A673 (cell line): Measurements from ENCODE around the gene CCK. TPM values are rescaled to one million over a fixed set of nuclear protein-coding genes. Genes with fewer than 3 reads are reported as not detected.

Experiments used
- BruUV-seq: library from RNA; stranded (reverse); fragments of 400-500 nt; replicated peaks from 2 replicates; lab custom pipeline; 2021; lab: Mats Ljungman, UMichigan
- CTCF ChIA-PET: fragments of 300-600 bp; sonication (Branson Sonifier 250); formaldehyde crosslinking; loops from one replicate; lab custom pipeline; 2022; ENCODE audit warnings: antibody characterized with exemption; lab: Charles Lee
- POLR2A ChIA-PET: fragments of 300-600 bp; sonication (Branson Sonifier 250); formaldehyde crosslinking; loops from one replicate; lab custom pipeline; 2022; ENCODE audit warnings: antibody characterized with exemption; ENCODE audit not compliant: low non-redundant PET; lab: Charles Lee
- DNase-seq: peaks from one replicate; pipeline ENCODE4 v3.0.0-alpha.2; 2015; ENCODE audit warnings: low spot score
- H3K27ac ChIP-seq: fragments of 200-600 bp; sonication (generic); 2 replicates; pipeline ENCODE4 v1.5.1; 2016; ENCODE audit warnings: mixed run types, low read depth, mild to moderate bottlenecking, mixed read lengths, antibody characterized with exemption, low read length; ENCODE audit not compliant: poor library complexity, severe bottlenecking
- H3K27me3 ChIP-seq: fragments of 200-600 bp; sonication (generic); replicated peaks from 2 replicates; pipeline ENCODE4 v1.6.1; 2017; ENCODE audit warnings: mixed run types, low read depth, mild to moderate bottlenecking, mixed read lengths, antibody characterized with exemption, low read length; ENCODE audit not compliant: insufficient read depth, poor library complexity
- H3K36me3 ChIP-seq: fragments of 200-600 bp; sonication (generic); 2 replicates; pipeline ENCODE4 v1.6.1; 2016; ENCODE audit warnings: mixed run types, mild to moderate bottlenecking, mixed read lengths, antibody characterized with exemption, low read length; ENCODE audit not compliant: insufficient read depth, poor library complexity, severe bottlenecking
- H3K4me1 ChIP-seq: fragments of 200-600 bp; sonication (generic); 2 replicates; pipeline ENCODE4 v1.6.1; 2017; ENCODE audit warnings: mixed run types, mild to moderate bottlenecking, mixed read lengths, antibody characterized with exemption, low read length; ENCODE audit not compliant: insufficient read depth, poor library complexity, severe bottlenecking
- H3K4me3 ChIP-seq: fragments of 200-600 bp; sonication (generic); 2 replicates; pipeline ENCODE4 v1.5.1; 2016; ENCODE audit warnings: low read depth, mixed run types, mild to moderate bottlenecking, mixed read lengths, low read length; ENCODE audit not compliant: poor library complexity, severe bottlenecking
- H3K9me3 ChIP-seq: fragments of 200-600 bp; sonication (generic); 2 replicates; pipeline ENCODE4 v1.6.1; 2016; ENCODE audit warnings: mixed run types, low read depth, mild to moderate bottlenecking, mixed read lengths, antibody characterized with exemption, low read length; ENCODE audit not compliant: poor library complexity, severe bottlenecking
- EZH2 ChIP-seq: fragments of 200-600 bp; sonication (generic); IDR thresholded peaks from 2 replicates; pipeline ENCODE4 v1.6.1; 2017; ENCODE audit warnings: borderline replicate concordance, low read depth, mild to moderate bottlenecking, mixed read lengths, antibody characterized with exemption, low read length; ENCODE audit not compliant: poor library complexity, severe bottlenecking
- intact Hi-C: fragments of 100-400 bp; cut with micrococcal nuclease; formaldehyde crosslinking; loops from one replicate; pipeline ENCODE4 v1.10.0; 2022; ENCODE audit not compliant: unreplicated experiment
- total RNA-seq: library from RNA; stranded (reverse); gene quantifications from 2 replicates; pipeline ENCODE4 v1.2.3, GENCODE V29; 2021
- TF ChIP-seq, protein P1 (sequence below): fragments of 300-800, 200-600 bp; sonication (generic); conservative IDR thresholded peaks from 2 replicates; pipeline ENCODE4 v1.5.1; 2017; ENCODE audit warnings: low read depth, mild to moderate bottlenecking, antibody characterized with exemption, low read length, moderate library complexity, mixed read lengths

The CCK gene
- total RNA-seq, 1 experiment from 2014 or later = 19.6 TPM

DNA sequence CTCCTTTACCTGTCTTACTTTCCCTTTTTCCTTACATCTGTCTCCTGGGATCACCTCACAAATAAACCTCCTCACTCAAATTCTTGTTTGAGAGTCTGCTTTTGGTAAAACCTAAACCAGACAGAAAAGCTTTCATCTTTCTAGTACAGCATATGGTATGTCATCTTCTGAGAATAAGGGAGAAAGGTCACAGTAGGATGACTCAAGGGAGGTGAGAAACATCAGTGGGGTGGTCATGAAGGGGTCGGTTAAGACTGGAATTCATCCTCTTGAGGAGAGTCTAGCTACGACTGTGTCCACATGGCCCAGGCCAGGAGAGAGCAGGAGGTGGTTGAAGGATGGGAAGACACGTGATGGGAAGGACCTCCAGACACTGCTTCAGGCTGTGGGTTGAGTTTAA lies 34.8 kb upstream of the CCK start:
- H3K27ac ChIP-seq = no peak overlapping the region
- no peak for TF ChIP-seq EZH2
- TF ChIP-seq, protein P1, sequence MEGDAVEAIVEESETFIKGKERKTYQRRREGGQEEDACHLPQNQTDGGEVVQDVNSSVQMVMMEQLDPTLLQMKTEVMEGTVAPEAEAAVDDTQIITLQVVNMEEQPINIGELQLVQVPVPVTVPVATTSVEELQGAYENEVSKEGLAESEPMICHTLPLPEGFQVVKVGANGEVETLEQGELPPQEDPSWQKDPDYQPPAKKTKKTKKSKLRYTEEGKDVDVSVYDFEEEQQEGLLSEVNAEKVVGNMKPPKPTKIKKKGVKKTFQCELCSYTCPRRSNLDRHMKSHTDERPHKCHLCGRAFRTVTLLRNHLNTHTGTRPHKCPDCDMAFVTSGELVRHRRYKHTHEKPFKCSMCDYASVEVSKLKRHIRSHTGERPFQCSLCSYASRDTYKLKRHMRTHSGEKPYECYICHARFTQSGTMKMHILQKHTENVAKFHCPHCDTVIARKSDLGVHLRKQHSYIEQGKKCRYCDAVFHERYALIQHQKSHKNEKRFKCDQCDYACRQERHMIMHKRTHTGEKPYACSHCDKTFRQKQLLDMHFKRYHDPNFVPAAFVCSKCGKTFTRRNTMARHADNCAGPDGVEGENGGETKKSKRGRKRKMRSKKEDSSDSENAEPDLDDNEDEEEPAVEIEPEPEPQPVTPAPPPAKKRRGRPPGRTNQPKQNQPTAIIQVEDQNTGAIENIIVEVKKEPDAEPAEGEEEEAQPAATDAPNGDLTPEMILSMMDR = no peak
- no peak overlapping the region for H3K4me3 ChIP-seq
- ChIA-PET POLR2A (no interaction called here), CTCF (no interaction called here)
- H3K36me3 ChIP-seq = no peaks in the 10 kb centered on the region
- H3K4me1 ChIP-seq = no peaks in the 10 kb centered on the region
- no peak for DNase-seq
- BruUV-seq = no TSS peak
- no peaks in the 10 kb centered on the region for H3K9me3 ChIP-seq
- H3K27me3 ChIP-seq = no peaks in the 10 kb centered on the region
- intact Hi-C loops = no loop called here

DNA sequence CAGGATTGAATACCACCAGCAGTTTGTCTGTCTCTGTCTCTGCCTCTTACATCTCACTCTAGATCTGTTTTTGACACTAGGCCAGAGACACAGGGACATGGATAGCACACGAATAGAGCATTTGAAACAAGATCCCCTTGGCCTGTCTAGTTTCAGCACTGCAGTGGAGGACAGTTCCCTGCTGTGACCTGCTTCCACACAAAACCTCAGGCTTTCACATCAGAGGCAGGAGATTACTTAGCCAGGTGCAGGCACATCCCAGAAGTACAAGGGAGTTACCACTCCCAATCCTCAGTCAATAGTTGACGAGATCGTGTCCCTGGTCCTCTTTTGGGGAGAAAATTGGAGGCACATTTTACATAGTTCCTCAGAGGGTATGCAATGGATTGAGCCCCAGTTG lies 34.0 kb upstream of the CCK start:
- DNase-seq = peak; percentile 8
- TF ChIP-seq, protein P1 = no peak
- no peak for TF ChIP-seq EZH2
- ChIA-PET CTCF (no interaction called here), POLR2A (no interaction called here)
- Histone ChIP-seq H3K4me3 (no peak overlapping the region), H3K36me3 (no peaks in the 10 kb centered on the region), H3K27ac (no peak overlapping the region), H3K4me1 (no peaks in the 10 kb centered on the region), H3K27me3 (no peaks in the 10 kb centered on the region), H3K9me3 (no peaks in the 10 kb centered on the region)
- BruUV-seq = no TSS peak
- intact Hi-C loops = no loop called here

DNA sequence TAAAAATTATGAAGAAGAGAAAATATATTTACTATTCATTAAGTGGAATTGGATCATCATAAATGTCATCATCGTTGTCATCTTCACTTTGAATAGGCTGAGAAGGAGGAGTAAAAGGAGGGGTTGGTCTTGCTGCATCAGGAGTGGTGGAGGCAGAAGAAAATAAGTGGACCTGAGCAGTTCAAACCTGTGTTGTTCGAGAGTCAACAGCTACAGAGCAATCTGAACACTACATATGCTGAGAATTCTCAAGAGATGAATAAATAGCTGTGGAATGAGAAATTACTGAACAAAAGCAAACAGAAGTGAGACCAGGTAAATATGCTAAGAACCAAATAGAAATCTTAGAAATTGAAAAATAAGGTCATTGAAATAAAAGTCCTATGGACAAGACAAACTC lies 32.3 kb upstream of the CCK start:
- Histone ChIP-seq H3K4me1 (no peaks in the 10 kb centered on the region), H3K4me3 (no peak overlapping the region), H3K36me3 (no peaks in the 10 kb centered on the region), H3K27me3 (no peaks in the 10 kb centered on the region), H3K27ac (no peak overlapping the region), H3K9me3 (no peaks in the 10 kb centered on the region)
- CTCF ChIA-PET = no interaction called here
- intact Hi-C loops = no loop called here
- POLR2A ChIA-PET = no interaction called here
- BruUV-seq = no TSS peak
- TF ChIP-seq EZH2 = no peak
- TF ChIP-seq, protein P1 = no peak
- DNase-seq = no peak
